Smooth muscle cell (in vitro differentiated cells): ENCODE results near the gene PLSCR3. TPM values are rescaled to one million over a fixed set of nuclear protein-coding genes. Genes with fewer than 3 reads are reported as not detected.

Experiments used
- DNase-seq: peaks from one replicate; lab custom pipeline; 2025; ENCODE audit not compliant: unreplicated experiment; lab: John Stamatoyannopoulos, UW
- H2AFZ ChIP-seq: fragments of 200-600 bp; sonication (generic); 2 replicates; pipeline ENCODE4 v1.6.0; 2016; ENCODE audit warnings: antibody characterized with exemption, low read depth, mild to moderate bottlenecking
- H3F3A ChIP-seq: fragments of 200-600 bp; sonication (generic); 2 replicates; pipeline ENCODE4 v1.6.0; 2017; ENCODE audit warnings: antibody characterized with exemption, low read depth
- H3K27ac ChIP-seq: fragments of 200-600 bp; sonication (generic); 2 replicates; pipeline ENCODE4 v1.5.1; 2016; ENCODE audit warnings: low read depth, mild to moderate bottlenecking
- H3K27me3 ChIP-seq: fragments of 200-600 bp; sonication (generic); 2 replicates; pipeline ENCODE4 v1.6.1; 2016; ENCODE audit warnings: low read depth, mild to moderate bottlenecking
- H3K36me3 ChIP-seq: fragments of 200-600 bp; sonication (generic); 2 replicates; pipeline ENCODE4 v1.5.1; 2016; ENCODE audit warnings: low read depth
- H3K4me1 ChIP-seq: fragments of 200-600 bp; sonication (generic); 2 replicates; pipeline ENCODE4 v1.5.1; 2016; ENCODE audit warnings: low read depth
- H3K4me2 ChIP-seq: fragments of 200-600 bp; sonication (generic); 2 replicates; pipeline ENCODE4 v1.6.0; 2016; ENCODE audit warnings: mild to moderate bottlenecking
- H3K4me3 ChIP-seq: fragments of 200-600 bp; sonication (generic); 2 replicates; pipeline ENCODE4 v1.5.1; 2016; ENCODE audit warnings: mild to moderate bottlenecking
- H3K79me2 ChIP-seq: fragments of 200-600 bp; sonication (generic); 2 replicates; pipeline ENCODE4 v1.6.0; 2016; ENCODE audit warnings: low read depth, mild to moderate bottlenecking
- H3K9ac ChIP-seq: fragments of 200-600 bp; sonication (generic); 2 replicates; pipeline ENCODE4 v1.6.0; 2016; ENCODE audit warnings: low read depth
- H3K9me3 ChIP-seq: fragments of 200-600 bp; sonication (generic); replicated peaks from 2 replicates; pipeline ENCODE4 v1.5.1; 2016; ENCODE audit warnings: low read depth
- H4K20me1 ChIP-seq: fragments of 200-600 bp; sonication (generic); 2 replicates; pipeline ENCODE4 v1.6.0; 2016; ENCODE audit warnings: low read depth
- CTCF ChIP-seq: fragments of 200-600 bp; sonication (generic); IDR thresholded peaks from 2 replicates; pipeline ENCODE4 v1.5.1; 2017; ENCODE audit warnings: borderline replicate concordance, mild to moderate bottlenecking, antibody characterized with exemption; ENCODE audit not compliant: insufficient read depth, poor library complexity, severe bottlenecking
- WGBS: methylation state at CpG from one replicate; pipeline ENCODE4 v1.1.7; 2016; ENCODE audit warnings: low lambda C conversion rate; 5-methylcytosine and 5-hydroxymethylcytosine counted together
- polyA plus RNA-seq: library from polyadenylated mRNA; unstranded; fragments of >200 nt; fragmentation: Nextera tagmentation; extraction: Ambion mirVana; gene quantifications from 2 replicates; pipeline ENCODE4 v1.2.1, GENCODE V29; 2016
- total RNA-seq: library from RNA; depleted of rRNA; stranded (reverse); fragments of >200 nt; gene quantifications from 2 replicates; pipeline ENCODE4 v1.2.3, GENCODE V29; 2014

The PLSCR3 gene
- total and polyA plus RNA-seq, 2 experiments from 2014 or later = 29.3 to 110 TPM

GRCh38 chr17:7352910-7353635 lies 41.3 kb downstream of the PLSCR3 start:
- peaks cover 35% of the 10 kb centered on the region for H3K4me1 ChIP-seq
- H3K9me3 ChIP-seq = no peaks in the 10 kb centered on the region
- no peak for TF ChIP-seq CTCF
- H3K36me3 ChIP-seq = no peaks in the 10 kb centered on the region
- peaks cover 22% of the 10 kb centered on the region for H4K20me1 ChIP-seq
- H3K27ac ChIP-seq = peak overlapping the region; percentile 100
- peak overlapping the region; percentile 99 for H3K9ac ChIP-seq
- peaks cover 32% of the 10 kb centered on the region for H3K79me2 ChIP-seq
- 91% methylated on average over 37 of the region's 37 CpGs for WGBS
- DNase-seq = no peak
- no peak overlapping the region for H2AFZ ChIP-seq
- H3F3A ChIP-seq = peaks cover 35% of the 10 kb centered on the region
- no peaks in the 10 kb centered on the region for H3K27me3 ChIP-seq
- H3K4me2 ChIP-seq = peak overlapping the region; percentile 97
- peak overlapping the region; percentile 89 for H3K4me3 ChIP-seq

DNA sequence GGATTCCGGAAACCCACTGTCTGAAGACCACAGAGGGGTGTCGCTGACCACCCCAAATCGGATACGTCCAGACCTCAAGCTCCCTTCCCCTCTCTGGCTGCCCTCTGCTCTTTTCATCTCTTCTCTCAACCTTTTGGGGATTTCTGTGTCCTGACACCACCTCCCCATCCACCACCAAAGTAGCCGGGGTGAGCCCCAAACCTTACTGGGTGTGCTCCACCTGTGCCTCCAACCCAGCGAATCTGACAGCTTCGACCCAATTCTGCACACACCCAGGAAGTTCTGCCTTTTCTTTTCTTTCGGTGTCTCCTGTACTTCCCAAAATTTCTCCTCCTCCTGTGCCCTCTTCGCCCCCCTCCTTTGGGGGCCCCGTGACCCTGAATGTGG lies 41.8 kb downstream of the PLSCR3 start:
- Histone ChIP-seq H3K27me3 (no peaks in the 10 kb centered on the region), H3K4me1 (peaks cover 35% of the 10 kb centered on the region), H3K79me2 (peaks cover 32% of the 10 kb centered on the region), H2AFZ (no peak overlapping the region), H3K9ac (peak overlapping the region; percentile 99), H3K4me2 (peak overlapping the region; percentile 97), H3K4me3 (peak overlapping the region; percentile 89), H3K27ac (peak overlapping the region; percentile 100), H4K20me1 (peaks cover 23% of the 10 kb centered on the region), H3K9me3 (no peaks in the 10 kb centered on the region), H3F3A (peaks cover 35% of the 10 kb centered on the region), H3K36me3 (no peaks in the 10 kb centered on the region)
- DNase-seq = no peak
- WGBS = 41% methylated on average over 10 of the region's 10 CpGs
- peak; percentile 43 for TF ChIP-seq CTCF

DNA sequence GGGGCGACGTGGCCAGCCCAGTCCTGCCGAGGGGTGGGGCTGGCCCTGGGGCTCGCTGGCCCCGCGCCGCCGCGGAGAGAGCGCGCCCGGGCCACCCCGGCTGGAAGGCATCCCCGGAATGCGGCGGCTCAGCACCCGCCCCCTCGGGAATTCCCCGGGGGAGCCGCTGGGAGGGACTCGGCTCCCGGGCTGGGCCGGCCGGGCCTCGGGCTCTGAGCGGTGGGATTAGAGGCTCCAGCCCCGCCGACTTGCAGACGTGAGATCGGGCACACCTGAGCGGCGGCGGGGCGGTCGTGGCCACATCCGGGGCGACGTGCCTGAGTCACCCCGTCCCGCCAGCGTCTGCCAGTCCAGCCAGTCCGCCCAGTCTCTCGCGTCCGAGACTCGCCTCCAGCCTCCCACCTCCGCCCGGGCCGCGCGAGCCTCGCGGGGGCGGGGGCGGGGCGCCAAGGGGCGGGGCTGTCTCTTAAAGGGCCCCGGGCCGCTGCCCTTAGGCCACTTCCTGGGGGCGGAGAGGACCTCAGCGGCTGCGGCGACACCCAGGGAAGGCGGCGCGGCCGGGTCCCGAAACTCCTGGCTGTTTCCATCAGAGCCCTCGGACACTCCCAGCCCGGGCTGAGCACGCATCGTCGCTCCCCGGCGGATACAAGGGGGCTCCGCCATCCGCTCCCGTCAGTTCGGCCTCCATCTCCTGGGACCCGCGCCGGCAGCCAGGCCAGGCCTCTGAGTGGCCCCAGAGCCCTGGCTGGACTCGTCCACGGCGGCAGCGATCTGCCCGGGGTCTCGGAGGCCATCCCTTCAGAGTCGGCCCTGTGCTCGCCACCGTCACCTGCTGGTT lies 42.4 kb downstream of the PLSCR3 start, which contains the start of gene KCTD11:
Gene KCTD11 (plus strand): TSS at position 498 of the 838 bp plus-strand sequence.
- Histone ChIP-seq H3K9ac (peak within 1 kb of the TSS; percentile 99), H3K4me1 (peaks cover 35% of the 10 kb centered on the region), H3K36me3 (no peaks in the 10 kb centered on the region), H3K27me3 (no peaks in the 10 kb centered on the region), H3K4me2 (peak within 1 kb of the TSS; percentile 97), H3K79me2 (peaks cover 32% of the 10 kb centered on the region), H4K20me1 (peaks cover 23% of the 10 kb centered on the region), H3K4me3 (peak within 1 kb of the TSS; percentile 89), H3K27ac (peak within 1 kb of the TSS; percentile 100), H3K9me3 (no peaks in the 10 kb centered on the region), H3F3A (peaks cover 35% of the 10 kb centered on the region), H2AFZ (no peak within 1 kb of the TSS)
- under 1% methylated on average over 54 of the region's 91 CpGs for whole genome bisulfite sequencing
- no peak for TF ChIP-seq CTCF
- peak; percentile 98 for DNase-seq
